ENCODE data around the gene GSG1.

The GSG1 gene

GRCh38 chr12:13124656-13125505 lies 21.4 kb upstream of the GSG1 start:
- no peak for DNase-seq (ENCODE audit: low read depth)
- no peak overlapping the region for H3K4me3 ChIP-seq (ENCODE audit: low read depth, low read length)
- TF ChIP-seq, protein P1, sequence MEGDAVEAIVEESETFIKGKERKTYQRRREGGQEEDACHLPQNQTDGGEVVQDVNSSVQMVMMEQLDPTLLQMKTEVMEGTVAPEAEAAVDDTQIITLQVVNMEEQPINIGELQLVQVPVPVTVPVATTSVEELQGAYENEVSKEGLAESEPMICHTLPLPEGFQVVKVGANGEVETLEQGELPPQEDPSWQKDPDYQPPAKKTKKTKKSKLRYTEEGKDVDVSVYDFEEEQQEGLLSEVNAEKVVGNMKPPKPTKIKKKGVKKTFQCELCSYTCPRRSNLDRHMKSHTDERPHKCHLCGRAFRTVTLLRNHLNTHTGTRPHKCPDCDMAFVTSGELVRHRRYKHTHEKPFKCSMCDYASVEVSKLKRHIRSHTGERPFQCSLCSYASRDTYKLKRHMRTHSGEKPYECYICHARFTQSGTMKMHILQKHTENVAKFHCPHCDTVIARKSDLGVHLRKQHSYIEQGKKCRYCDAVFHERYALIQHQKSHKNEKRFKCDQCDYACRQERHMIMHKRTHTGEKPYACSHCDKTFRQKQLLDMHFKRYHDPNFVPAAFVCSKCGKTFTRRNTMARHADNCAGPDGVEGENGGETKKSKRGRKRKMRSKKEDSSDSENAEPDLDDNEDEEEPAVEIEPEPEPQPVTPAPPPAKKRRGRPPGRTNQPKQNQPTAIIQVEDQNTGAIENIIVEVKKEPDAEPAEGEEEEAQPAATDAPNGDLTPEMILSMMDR (IDR thresholded peaks at IDR 0.05; ENCODE audit: insufficient read depth, low read depth, low read length, missing control alignments): no peak

DNA sequence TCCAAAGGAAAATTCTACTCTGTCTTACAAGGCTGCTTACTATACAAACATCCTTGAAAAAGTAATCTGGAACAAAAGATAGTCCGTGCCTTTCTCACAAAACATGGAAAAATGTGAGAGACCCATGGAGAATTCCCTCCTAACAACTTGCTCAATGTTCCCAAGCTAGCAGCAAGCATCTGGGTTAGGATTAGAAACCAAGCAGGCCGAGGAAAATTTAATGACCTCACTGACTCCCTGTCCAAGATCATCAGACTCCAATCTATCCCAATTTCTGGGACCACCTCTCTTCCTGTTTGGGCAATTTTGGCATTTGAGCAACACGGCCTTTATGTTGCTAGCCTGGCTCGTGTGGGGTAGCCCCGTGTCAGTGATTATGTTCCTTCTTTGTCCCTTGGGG lies 18.1 kb upstream of the GSG1 start:
- no peak for DNase-seq (ENCODE audit: low read depth)
- TF ChIP-seq, protein P1 (IDR thresholded peaks at IDR 0.05; ENCODE audit: insufficient read depth, low read depth, low read length, missing control alignments): no peak
- H3K4me3 ChIP-seq (ENCODE audit: low read depth, low read length): no peak overlapping the region

DNA sequence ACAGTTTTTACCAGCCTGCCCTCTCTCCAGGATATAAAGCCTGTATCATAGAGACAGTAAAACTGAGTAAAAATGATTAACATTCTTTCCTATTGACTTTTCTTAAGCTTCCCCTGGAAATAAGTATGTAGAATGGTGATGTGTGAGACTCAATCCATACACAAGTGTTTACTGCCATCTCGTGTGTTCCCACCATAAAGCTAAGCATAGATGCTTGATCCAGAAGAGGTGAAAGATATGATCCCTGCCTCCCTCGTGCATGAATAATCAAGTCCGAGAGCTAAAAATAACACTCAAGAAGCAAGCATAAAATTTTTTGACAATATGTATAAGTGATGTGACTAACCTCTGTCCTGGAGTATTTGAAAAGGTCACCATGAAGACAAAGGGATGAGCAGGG lies 16.9 kb upstream of the GSG1 start:
- TF ChIP-seq, protein P1 (IDR thresholded peaks at IDR 0.05; ENCODE audit: insufficient read depth, low read depth, low read length, missing control alignments): no peak

GRCh38 chr12:13119826-13120225 lies 16.4 kb upstream of the GSG1 start:
- no peak for DNase-seq (ENCODE audit: low read depth)
- TF ChIP-seq, protein P1 (IDR thresholded peaks at IDR 0.05; ENCODE audit: insufficient read depth, low read depth, low read length, missing control alignments): no peak

More for the DNA sequence above, 16.9 kb upstream of the GSG1 start:
- no peak overlapping the region for H3K4me3 ChIP-seq (ENCODE audit: low read depth, low read length)
- no peak for DNase-seq (ENCODE audit: low read depth)

GRCh38 chr12:13117029-13117428 lies 13.6 kb upstream of the GSG1 start:
- no peak for DNase-seq (ENCODE audit: low read depth)
- TF ChIP-seq, protein P1 (IDR thresholded peaks at IDR 0.05; ENCODE audit: insufficient read depth, low read depth, low read length, missing control alignments): no peak
- no peak overlapping the region for H3K4me3 ChIP-seq (ENCODE audit: low read depth, low read length)

More at GRCh38 chr12:13119826-13120225, 16.4 kb upstream of the GSG1 start:
- no peak overlapping the region for H3K4me3 ChIP-seq (ENCODE audit: low read depth, low read length)

- no peak for DNase-seq (ENCODE audit: low read depth)
- H3K4me3 ChIP-seq (ENCODE audit: low read depth, low read length): no peak overlapping the region
- TF ChIP-seq, protein P1 (IDR thresholded peaks at IDR 0.05; ENCODE audit: insufficient read depth, low read depth, low read length, missing control alignments): no peak
Measured at GRCh38 chr12:13116259-13116658, 12.8 kb upstream of the GSG1 start.
